Left ventricle myocardium inferior (tissue), 1 donor: ENCODE results near the gene WDFY1. TPM values are rescaled to one million over a fixed set of nuclear protein-coding genes. Genes with fewer than 3 reads are reported as not detected.

Experiments used
- DNase-seq: peaks from one replicate; pipeline ENCODE4 v3.0.0-alpha.2; 2020
- H3K27ac ChIP-seq: fragments of 200-600 bp; replicated peaks from 2 replicates; pipeline ENCODE4 v1.8.0; 2021
- H3K27me3 ChIP-seq: fragments of 200-600 bp; 2 replicates; pipeline ENCODE4 v1.8.0; 2021; ENCODE audit warnings: low read depth
- H3K36me3 ChIP-seq: fragments of 200-600 bp; 2 replicates; pipeline ENCODE4 v1.8.0; 2021
- H3K4me1 ChIP-seq: fragments of 200-600 bp; 2 replicates; pipeline ENCODE4 v1.8.0; 2021
- H3K4me3 ChIP-seq: fragments of 200-600 bp; 2 replicates; pipeline ENCODE4 v1.8.0; 2021; ENCODE audit warnings: mild to moderate bottlenecking, moderate library complexity
- H3K9me3 ChIP-seq: fragments of 200-600 bp; replicated peaks from 2 replicates; pipeline ENCODE4 v1.8.0; 2021
- intact Hi-C: fragments of 100-400 bp; cut with micrococcal nuclease; formaldehyde crosslinking; loops from one replicate; pipeline ENCODE4 v1.11.0; 2022
- total RNA-seq: library from RNA; stranded (reverse); fragmentation: NEBNext Ultra II Directional; extraction: Animal tissue kit (Norgen Biotek cat#: 25700); gene quantifications from one replicate; pipeline ENCODE4 v1.2.1, GENCODE V29; 2021
- TF ChIP-seq, protein P1 (sequence below): fragments of 200-600 bp; IDR thresholded peaks from 2 replicates; pipeline ENCODE4 v1.8.0; 2021; ENCODE audit warnings: antibody characterized with exemption, mild to moderate bottlenecking, borderline replicate concordance
- donor health status: DM: no; HTN: yes; CAD: no; lungs with severe emphysema.

The WDFY1 gene
- total RNA-seq, 1 donor from 2014 or later = 12.6 TPM

DNA sequence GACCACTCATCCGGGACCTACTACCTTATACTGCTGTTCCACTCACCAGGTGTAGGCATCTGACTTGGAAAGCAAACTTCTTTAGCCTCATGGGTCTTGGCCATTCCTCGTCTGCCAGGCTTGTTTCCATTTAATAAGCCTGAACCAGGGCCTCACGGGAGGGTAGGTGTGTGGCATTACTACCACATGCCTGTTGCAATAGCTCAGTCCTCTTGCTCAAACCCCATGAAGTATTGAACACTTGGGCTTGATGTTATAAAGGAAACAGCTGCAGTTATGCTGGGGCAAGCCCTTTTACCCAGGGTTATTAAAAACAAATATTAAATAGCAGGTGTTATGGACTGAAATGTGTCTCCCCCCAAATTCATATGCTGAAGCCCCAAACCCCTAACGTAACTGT is 33.3 kb upstream of the WDFY1 start:
- H3K4me1 ChIP-seq = no peaks in the 10 kb centered on the region
- intact Hi-C loops = no loop called here
- H3K36me3 ChIP-seq = no peaks in the 10 kb centered on the region
- H3K9me3 ChIP-seq = no peaks in the 10 kb centered on the region
- DNase-seq = no peak
- no peak overlapping the region for H3K27ac ChIP-seq
- H3K4me3 ChIP-seq = no peak overlapping the region
- TF ChIP-seq, protein P1, sequence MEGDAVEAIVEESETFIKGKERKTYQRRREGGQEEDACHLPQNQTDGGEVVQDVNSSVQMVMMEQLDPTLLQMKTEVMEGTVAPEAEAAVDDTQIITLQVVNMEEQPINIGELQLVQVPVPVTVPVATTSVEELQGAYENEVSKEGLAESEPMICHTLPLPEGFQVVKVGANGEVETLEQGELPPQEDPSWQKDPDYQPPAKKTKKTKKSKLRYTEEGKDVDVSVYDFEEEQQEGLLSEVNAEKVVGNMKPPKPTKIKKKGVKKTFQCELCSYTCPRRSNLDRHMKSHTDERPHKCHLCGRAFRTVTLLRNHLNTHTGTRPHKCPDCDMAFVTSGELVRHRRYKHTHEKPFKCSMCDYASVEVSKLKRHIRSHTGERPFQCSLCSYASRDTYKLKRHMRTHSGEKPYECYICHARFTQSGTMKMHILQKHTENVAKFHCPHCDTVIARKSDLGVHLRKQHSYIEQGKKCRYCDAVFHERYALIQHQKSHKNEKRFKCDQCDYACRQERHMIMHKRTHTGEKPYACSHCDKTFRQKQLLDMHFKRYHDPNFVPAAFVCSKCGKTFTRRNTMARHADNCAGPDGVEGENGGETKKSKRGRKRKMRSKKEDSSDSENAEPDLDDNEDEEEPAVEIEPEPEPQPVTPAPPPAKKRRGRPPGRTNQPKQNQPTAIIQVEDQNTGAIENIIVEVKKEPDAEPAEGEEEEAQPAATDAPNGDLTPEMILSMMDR = no peak
- H3K27me3 ChIP-seq = no peaks in the 10 kb centered on the region

DNA sequence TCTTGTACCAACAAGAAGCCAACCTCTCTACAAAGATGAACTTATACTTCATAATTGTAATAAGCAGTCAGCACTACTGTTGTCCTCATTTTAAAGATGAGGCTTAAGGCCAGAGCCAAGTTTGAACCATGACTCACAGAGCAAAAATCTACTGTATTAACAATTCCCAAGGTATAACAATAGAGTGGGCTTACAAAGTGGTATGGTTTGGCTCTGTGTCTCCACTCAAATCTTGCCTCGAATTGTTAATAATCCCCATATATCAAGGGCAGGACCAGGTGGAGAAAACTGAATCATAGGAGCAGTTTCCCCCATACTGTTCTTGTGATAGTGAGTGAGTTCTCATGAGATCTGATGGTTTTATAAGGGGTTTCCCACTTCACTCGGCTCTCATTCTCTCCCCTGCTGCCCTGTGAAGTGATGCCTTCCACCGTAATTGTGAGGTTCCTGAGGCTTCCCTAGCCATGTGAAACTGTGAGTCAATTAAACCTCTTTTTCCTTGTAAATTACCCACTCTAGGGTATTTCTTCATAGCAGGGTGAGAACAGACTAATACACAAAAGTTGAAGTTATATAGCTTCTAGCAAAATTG is 31.6 kb upstream of the WDFY1 start:
- Histone ChIP-seq H3K27ac (no peak overlapping the region), H3K4me3 (no peak overlapping the region), H3K27me3 (no peaks in the 10 kb centered on the region), H3K4me1 (no peaks in the 10 kb centered on the region), H3K36me3 (no peaks in the 10 kb centered on the region), H3K9me3 (no peaks in the 10 kb centered on the region)
- TF ChIP-seq, protein P1 = no peak
- intact Hi-C loops = no loop called here
- no peak for DNase-seq

DNA sequence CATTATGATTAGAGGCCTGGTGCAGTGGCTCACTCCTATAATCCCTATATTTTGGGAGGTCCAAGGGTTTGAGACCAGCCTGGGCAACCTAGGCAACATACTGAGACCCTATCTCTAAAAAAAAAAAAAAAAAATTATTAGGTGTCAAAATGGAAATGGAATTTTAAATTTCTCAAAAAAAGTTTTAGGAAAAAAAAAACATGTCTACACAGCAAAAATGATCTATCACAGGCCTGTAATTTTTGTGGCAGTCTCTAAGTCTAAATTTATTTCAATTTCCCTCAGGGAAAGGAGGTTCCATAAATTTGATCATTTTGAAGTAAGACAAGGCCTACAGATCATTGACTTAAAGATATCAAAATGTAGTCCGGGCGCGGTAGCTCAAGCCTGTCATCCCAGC is 28.5 kb upstream of the WDFY1 start:
- intact Hi-C loops = no loop called here
- Histone ChIP-seq H3K4me1 (peaks cover 8% of the 10 kb centered on the region), H3K4me3 (no peak overlapping the region), H3K9me3 (no peaks in the 10 kb centered on the region), H3K27me3 (no peaks in the 10 kb centered on the region), H3K27ac (no peak overlapping the region), H3K36me3 (peaks cover 1% of the 10 kb centered on the region)
- TF ChIP-seq, protein P1 = no peak
- DNase-seq = no peak

DNA sequence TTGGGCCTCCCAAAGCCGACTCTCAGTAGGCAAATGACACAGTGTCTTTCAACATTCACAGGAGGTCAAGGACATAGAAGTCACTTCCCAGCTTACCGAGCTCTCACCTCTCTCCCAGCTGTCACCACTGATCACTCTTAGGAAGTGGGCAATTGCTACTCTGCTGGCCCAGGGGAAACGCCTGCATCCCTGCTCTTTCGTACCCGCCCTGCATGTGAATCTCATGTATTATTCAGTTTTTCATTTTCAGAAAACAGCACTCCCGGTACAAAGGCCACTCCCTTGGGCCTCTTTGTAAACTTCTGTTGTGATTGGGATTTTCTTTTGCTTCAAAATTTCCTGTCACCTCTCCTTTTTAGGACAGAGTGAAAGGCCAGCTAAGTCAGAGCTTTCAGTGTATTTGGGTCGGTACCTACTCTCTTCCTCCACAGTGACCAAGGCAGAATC is 27.5 kb upstream of the WDFY1 start:
- Histone ChIP-seq H3K4me1 (peaks cover 8% of the 10 kb centered on the region), H3K9me3 (no peaks in the 10 kb centered on the region), H3K27ac (no peak overlapping the region), H3K36me3 (peaks cover 9% of the 10 kb centered on the region), H3K4me3 (no peak overlapping the region), H3K27me3 (no peaks in the 10 kb centered on the region)
- intact Hi-C loops = no loop called here
- DNase-seq = no peak
- TF ChIP-seq, protein P1 = no peak

DNA sequence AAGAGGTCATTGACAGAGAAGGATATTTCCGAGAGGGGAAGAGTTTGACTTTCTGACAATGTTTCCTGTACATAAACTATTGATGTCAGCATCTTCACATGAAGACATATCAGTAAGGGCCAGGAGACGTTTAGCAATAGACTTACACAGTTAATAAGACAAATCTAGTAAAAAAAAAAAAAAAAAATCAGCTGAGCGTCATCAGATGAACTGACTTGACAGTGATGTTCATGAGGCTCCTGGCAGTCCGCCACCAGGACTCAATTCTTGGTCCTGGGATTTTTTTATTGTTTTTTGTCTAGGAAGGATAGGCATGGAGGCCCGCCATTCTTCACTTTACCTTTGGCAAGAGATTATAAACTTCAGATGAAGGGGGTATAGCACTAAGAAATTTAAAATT is 26.6 kb upstream of the WDFY1 start:
- Histone ChIP-seq H3K27me3 (no peaks in the 10 kb centered on the region), H3K27ac (no peak overlapping the region), H3K9me3 (no peaks in the 10 kb centered on the region), H3K4me3 (no peak overlapping the region), H3K36me3 (peaks cover 19% of the 10 kb centered on the region), H3K4me1 (peaks cover 8% of the 10 kb centered on the region)
- TF ChIP-seq, protein P1 = no peak
- intact Hi-C loops = no loop called here
- DNase-seq = no peak
